Glomerular visceral epithelial cell (primary cell): Measurements from ENCODE around the gene ZNF668.

Experiments used
- DNase-seq: peaks from one replicate; pipeline ENCODE4 v3.0.0-alpha.2; 2016; ENCODE audit errors: extremely low spot score

ZNF668 gene

GRCh38 chr16:31081428-31082351 is 7.7 kb upstream of the ZNF668 start:
- no peak for DNase-seq

- no peak for DNase-seq
Observed at GRCh38 chr16:31080756-31081419, 6.8 kb upstream of the ZNF668 start.

- DNase-seq = no peak
Observed at GRCh38 chr16:31080035-31080629, 6.1 kb upstream of the ZNF668 start.

GRCh38 chr16:31079342-31079944 is 5.4 kb upstream of the ZNF668 start:
- DNase-seq = no peak

GRCh38 chr16:31078597-31079341 is 4.7 kb upstream of the ZNF668 start:
- DNase-seq = no peak

- DNase-seq = no peak
Observed at GRCh38 chr16:31077592-31078396, 3.8 kb upstream of the ZNF668 start.

- no peak for DNase-seq
Observed at GRCh38 chr16:31077024-31077423, 3.0 kb upstream of the ZNF668 start.

- no peak for DNase-seq
Observed at GRCh38 chr16:31076319-31076718, 2.3 kb upstream of the ZNF668 start.

- no peak for DNase-seq
Observed at GRCh38 chr16:31074814-31075183, 759 bp upstream of the ZNF668 start.

- DNase-seq = peak; percentile 83
Observed at GRCh38 chr16:31073142-31073969, 684 bp downstream of the ZNF668 start.

- DNase-seq = no peak
Observed at GRCh38 chr16:31072540-31073141, 1.4 kb downstream of the ZNF668 start.

- no peak for DNase-seq
Observed at GRCh38 chr16:31071861-31072260, 2.2 kb downstream of the ZNF668 start.

- no peak for DNase-seq
Observed at GRCh38 chr16:31067342-31067741, 6.7 kb downstream of the ZNF668 start.

GRCh38 chr16:31064882-31065461 is 9.1 kb downstream of the ZNF668 start:
- DNase-seq = peak; percentile 65

GRCh38 chr16:31063843-31064611 is 10.0 kb downstream of the ZNF668 start:
- no peak for DNase-seq

GRCh38 chr16:31063495-31063842 is 10.6 kb downstream of the ZNF668 start:
- DNase-seq = no peak

GRCh38 chr16:31061813-31062440 is 12.1 kb downstream of the ZNF668 start:
- no peak for DNase-seq
